HEK293 (cell line): ENCODE results near the gene STAG3.

ENCODE experiments used
- PRDM1 ChIP-seq: fragments of 450-650 bp; formaldehyde crosslinking; IDR thresholded peaks from 2 replicates; pipeline ENCODE4; 2016; ENCODE audit warnings: missing biosample characterization, missing genetic modification characterization
- SALL2 ChIP-seq: fragments of 450-650 bp; formaldehyde crosslinking; IDR thresholded peaks from 2 replicates; pipeline ENCODE4 v1.5.0; 2017; ENCODE audit warnings: missing biosample characterization, mild to moderate bottlenecking, missing genetic modification characterization, borderline replicate concordance
- YY1 ChIP-seq: fragments of 450-650 bp; formaldehyde crosslinking; IDR thresholded peaks from 2 replicates; pipeline ENCODE4 v1.5.1; 2018; ENCODE audit warnings: missing biosample characterization, missing genetic modification characterization
- ZNF274 ChIP-seq, 2 experiments: fragments of 200-500 bp in 1 of 2; fragments of 450-650 bp in 1 of 2; sonication (Bioruptor generic) in 1 of 2; formaldehyde crosslinking in 1 of 2; IDR thresholded peaks; 2 replicates each; pipeline versions ENCODE4 v1.5.1 to v1.6.1; 2014 to 2016; ENCODE audit warnings: borderline replicate concordance in 1 of 2, inconsistent platforms in 1 of 2, low read length in 1 of 2, missing biosample characterization in 1 of 2, missing genetic modification characterization in 1 of 2
- ZNF292 ChIP-seq: fragments of 450-650 bp; formaldehyde crosslinking; IDR thresholded peaks from 2 replicates; pipeline ENCODE4 v1.5.1; 2016; ENCODE audit warnings: low read depth, missing biosample characterization, missing genetic modification characterization, borderline replicate concordance
- ZNF623 ChIP-seq: fragments of 450-650 bp; formaldehyde crosslinking; IDR thresholded peaks from 2 replicates; pipeline ENCODE4 v1.5.1; 2016; ENCODE audit warnings: missing biosample characterization, missing genetic modification characterization
- TF ChIP-seq, protein P1 (sequence below): fragments of 450-650 bp; formaldehyde crosslinking; IDR thresholded peaks from 2 replicates; pipeline ENCODE4 v1.5.1; 2016; ENCODE audit warnings: missing biosample characterization, missing genetic modification characterization
- TF ChIP-seq, protein P2 (sequence below): fragments of 450-650 bp; formaldehyde crosslinking; IDR thresholded peaks from 2 replicates; pipeline ENCODE4 v1.5.1; 2016; ENCODE audit warnings: missing biosample characterization, missing genetic modification characterization
- TF ChIP-seq, protein P3 (sequence below): fragments of 450-650 bp; formaldehyde crosslinking; IDR thresholded peaks from 2 replicates; pipeline ENCODE4 v1.5.1; 2016; ENCODE audit warnings: missing biosample characterization, missing genetic modification characterization

DNA sequence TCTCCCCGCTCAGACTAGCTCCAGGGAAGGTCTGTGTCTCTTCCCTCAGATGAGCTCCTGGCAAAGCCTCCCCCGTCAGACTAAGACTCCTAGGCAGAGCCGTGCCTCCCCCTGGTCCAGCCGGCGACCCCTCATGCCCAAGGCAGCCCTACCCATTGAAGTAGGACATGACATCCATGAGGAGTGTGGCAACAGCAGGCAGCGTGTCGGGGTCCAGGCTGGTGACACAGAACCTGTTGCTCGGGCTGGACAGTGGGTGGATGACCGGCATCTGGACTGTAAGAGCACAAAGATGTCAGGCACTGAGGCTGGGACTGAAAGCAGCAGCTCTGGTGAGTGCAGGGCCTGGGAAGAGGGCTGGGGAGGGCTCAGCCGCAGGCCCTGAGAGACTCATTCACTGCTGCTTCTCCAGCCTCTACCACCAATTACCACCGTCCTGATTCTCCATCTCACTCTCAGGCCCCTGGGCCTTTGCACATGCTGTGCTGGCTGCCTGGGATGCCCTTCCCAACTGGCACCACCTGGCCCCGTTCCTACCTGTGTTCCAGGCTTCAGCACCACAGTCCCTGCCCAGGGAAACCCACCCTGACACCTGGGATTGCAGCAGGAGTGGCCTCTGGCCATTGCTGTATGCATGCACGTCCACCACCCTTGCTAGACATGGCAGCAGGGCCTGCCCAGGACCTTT, 44.9 kb downstream of the STAG3 start:
- TF ChIP-seq YY1 (tag by site-specific recombination) (no peak), ZNF292 (tag by site-specific recombination) (no peak), PRDM1 (no peak), ZNF623 (tag by site-specific recombination) (peak; percentile 96), SALL2 (tag by site-specific recombination) (no peak), ZNF274 (IDR thresholded peaks at IDR 0.05; ENCODE audit: low read length) (no peak), ZNF274 (tag by site-specific recombination; IDR thresholded peaks at IDR 0.05; ENCODE audit: borderline replicate concordance) (no peak)
- TF ChIP-seq, protein P1, sequence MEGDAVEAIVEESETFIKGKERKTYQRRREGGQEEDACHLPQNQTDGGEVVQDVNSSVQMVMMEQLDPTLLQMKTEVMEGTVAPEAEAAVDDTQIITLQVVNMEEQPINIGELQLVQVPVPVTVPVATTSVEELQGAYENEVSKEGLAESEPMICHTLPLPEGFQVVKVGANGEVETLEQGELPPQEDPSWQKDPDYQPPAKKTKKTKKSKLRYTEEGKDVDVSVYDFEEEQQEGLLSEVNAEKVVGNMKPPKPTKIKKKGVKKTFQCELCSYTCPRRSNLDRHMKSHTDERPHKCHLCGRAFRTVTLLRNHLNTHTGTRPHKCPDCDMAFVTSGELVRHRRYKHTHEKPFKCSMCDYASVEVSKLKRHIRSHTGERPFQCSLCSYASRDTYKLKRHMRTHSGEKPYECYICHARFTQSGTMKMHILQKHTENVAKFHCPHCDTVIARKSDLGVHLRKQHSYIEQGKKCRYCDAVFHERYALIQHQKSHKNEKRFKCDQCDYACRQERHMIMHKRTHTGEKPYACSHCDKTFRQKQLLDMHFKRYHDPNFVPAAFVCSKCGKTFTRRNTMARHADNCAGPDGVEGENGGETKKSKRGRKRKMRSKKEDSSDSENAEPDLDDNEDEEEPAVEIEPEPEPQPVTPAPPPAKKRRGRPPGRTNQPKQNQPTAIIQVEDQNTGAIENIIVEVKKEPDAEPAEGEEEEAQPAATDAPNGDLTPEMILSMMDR (tag by site-specific recombination) = no peak
- TF ChIP-seq, protein P2, sequence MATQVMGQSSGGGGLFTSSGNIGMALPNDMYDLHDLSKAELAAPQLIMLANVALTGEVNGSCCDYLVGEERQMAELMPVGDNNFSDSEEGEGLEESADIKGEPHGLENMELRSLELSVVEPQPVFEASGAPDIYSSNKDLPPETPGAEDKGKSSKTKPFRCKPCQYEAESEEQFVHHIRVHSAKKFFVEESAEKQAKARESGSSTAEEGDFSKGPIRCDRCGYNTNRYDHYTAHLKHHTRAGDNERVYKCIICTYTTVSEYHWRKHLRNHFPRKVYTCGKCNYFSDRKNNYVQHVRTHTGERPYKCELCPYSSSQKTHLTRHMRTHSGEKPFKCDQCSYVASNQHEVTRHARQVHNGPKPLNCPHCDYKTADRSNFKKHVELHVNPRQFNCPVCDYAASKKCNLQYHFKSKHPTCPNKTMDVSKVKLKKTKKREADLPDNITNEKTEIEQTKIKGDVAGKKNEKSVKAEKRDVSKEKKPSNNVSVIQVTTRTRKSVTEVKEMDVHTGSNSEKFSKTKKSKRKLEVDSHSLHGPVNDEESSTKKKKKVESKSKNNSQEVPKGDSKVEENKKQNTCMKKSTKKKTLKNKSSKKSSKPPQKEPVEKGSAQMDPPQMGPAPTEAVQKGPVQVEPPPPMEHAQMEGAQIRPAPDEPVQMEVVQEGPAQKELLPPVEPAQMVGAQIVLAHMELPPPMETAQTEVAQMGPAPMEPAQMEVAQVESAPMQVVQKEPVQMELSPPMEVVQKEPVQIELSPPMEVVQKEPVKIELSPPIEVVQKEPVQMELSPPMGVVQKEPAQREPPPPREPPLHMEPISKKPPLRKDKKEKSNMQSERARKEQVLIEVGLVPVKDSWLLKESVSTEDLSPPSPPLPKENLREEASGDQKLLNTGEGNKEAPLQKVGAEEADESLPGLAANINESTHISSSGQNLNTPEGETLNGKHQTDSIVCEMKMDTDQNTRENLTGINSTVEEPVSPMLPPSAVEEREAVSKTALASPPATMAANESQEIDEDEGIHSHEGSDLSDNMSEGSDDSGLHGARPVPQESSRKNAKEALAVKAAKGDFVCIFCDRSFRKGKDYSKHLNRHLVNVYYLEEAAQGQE (tag by site-specific recombination) = no peak
- TF ChIP-seq, protein P3, sequence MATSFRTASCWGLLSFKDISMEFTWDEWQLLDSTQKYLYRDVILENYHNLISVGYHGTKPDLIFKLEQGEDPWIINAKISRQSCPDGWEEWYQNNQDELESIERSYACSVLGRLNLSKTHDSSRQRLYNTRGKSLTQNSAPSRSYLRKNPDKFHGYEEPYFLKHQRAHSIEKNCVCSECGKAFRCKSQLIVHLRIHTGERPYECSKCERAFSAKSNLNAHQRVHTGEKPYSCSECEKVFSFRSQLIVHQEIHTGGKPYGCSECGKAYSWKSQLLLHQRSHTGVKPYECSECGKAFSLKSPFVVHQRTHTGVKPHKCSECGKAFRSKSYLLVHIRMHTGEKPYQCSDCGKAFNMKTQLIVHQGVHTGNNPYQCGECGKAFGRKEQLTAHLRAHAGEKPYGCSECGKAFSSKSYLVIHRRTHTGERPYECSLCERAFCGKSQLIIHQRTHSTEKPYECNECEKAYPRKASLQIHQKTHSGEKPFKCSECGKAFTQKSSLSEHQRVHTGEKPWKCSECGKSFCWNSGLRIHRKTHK (tag by site-specific recombination) = no peak
